Non-pigmented ciliary epithelial cell (primary cell): ENCODE data around the gene RASL10A.
A peak's percentile ranks its signal among the peaks of the same experiment; 100 is the strongest.
"Not testable (repeated sequence)": the region's sequence is repeated elsewhere in the genome, so short reads cannot be mapped to it uniquely, and the experiment has no call there.

Experiments used
- DNase-seq: peaks from one replicate; pipeline ENCODE4 v3.0.0-alpha.2; 2010; ENCODE audit warnings: low read depth

The RASL10A gene, protein sequence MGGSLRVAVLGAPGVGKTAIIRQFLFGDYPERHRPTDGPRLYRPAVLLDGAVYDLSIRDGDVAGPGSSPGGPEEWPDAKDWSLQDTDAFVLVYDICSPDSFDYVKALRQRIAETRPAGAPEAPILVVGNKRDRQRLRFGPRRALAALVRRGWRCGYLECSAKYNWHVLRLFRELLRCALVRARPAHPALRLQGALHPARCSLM

DNA sequence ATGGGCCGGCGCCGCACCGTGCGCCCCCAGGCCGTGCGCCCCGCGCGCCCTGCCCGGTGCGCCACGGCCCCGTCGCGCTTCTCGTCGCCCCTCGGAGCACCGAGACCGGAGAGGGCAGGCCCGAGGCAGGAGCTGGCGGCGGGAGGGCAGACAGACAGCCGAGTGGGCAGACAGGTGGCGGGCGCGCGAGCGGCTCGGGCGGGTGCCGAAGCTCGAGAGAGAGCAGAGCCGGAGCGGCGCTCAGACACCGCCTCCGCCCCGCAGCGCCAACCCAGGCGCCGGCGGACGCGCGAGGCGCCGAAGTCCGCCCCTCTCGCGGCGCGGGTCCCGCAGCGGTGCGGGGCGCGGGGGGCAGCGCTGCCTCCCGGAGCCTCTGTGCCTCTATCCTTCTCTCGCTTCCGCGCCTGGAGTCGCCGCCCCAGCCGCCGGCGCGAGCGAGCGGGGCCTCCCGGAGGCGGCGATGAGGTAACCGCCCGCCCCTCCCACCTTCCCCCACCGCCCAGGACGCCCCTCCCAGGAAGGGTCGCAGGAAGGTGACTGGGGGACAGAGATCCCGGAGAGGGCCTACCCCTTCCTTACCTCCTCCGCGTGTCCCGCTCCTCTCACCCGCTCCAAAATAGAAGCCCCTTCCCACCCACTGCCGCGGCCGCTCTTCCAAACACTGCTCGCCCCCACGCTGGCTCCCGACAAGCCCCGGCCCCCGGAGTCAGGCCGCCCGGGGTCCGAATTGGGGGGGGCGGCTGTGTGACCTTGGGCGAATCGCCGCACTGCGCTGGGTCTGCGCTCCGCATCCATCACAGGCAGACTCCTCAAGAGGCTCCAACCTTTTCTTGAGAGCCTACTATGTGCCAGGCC lies at the start of gene RASL10A:
Gene RASL10A, minus strand, starts transcription at position 412 of the 855 bp plus-strand sequence. CDS start 451 bp downstream, outside the sequence.
- DNase-seq: no peak

DNA sequence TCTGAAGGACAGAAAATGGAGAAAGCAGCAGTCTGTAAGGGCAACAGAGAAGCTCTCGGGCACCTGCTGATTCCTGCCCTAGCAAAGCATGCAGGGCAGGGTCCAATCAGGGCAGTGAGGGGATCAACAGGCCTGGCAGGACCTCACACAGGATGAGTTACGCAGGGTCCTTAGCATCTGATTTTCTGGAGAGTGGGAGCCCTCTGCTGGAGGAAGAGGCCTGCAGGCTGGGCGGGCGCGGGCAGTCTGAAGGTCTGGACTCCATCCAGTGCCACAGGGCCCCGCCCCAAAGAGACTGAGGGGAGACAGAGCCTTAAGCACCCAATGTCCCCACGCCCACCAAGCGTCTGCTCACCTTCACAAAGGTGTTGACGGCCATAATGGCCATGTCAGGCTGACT lies 44.0 kb upstream of the RASL10A start:
- no peak for DNase-seq

- not testable (repeated sequence) for DNase-seq
Observed at GRCh38 chr22:29357193-29357890, 41.8 kb upstream of the RASL10A start.

DNA sequence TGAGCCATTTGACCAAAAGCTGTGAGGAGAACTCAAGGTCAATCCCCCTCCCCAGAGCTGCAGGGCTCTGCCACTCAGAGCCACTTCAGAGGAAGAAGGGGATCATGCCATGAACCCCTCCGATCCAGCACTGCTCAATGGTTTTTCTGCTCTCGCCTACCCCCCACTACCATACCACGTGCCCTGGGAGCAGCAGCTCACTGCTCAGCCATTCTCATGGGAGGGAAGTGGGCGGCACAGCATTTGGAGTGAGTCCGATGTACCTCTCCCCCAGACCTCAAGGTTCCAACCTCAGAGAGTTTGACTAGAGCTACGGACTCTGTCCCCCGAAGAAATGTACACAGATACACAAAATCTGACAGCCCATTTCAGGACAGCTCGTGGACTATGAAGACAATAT lies 38.4 kb upstream of the RASL10A start:
- DNase-seq: no peak

GRCh38 chr22:29353286-29353685 lies 37.8 kb upstream of the RASL10A start:
- DNase-seq: no peak

DNA sequence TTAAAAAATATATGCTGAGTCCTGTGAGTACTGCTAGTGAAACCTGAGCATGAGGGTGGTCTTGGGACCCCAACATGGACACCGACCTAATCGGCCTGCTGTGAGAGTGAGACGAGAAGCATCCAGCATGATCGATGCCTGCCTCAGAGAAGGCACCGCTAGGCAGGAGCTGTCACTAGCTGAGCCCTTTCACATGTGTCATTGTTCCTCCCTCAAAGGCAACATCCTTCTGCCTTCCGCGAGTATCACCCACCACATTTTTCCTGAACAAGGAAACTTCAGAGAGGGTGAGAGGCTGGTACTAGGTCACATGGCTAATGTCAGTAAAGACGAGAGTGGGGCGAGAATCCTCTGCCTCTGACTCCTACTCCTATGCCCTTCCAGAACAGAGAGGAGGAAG lies 37.3 kb upstream of the RASL10A start:
- DNase-seq: no peak

GRCh38 chr22:29351891-29352290 lies 36.4 kb upstream of the RASL10A start:
- DNase-seq: no peak

- no peak for DNase-seq
Observed at GRCh38 chr22:29351042-29351441, 35.5 kb upstream of the RASL10A start.

DNA sequence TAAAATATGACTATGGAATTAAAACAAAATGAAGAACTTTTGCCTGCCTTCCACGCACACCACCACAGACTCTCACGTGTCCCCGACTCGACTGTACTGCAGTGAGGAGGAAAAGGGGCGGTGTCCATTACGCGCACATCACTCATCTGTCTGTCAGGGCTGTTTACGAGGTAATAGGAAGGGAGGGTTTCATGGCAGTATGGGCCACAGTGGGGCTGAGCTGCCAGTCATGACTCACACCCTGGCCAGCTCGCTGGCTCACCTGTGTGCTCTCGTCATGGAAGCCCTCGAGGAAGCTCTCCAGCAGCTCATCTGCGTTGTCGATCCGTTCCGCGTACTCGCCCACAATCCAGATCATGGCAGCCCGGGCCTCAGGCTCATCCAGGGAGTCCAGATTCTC lies 33.5 kb upstream of the RASL10A start:
- no peak for DNase-seq

DNA sequence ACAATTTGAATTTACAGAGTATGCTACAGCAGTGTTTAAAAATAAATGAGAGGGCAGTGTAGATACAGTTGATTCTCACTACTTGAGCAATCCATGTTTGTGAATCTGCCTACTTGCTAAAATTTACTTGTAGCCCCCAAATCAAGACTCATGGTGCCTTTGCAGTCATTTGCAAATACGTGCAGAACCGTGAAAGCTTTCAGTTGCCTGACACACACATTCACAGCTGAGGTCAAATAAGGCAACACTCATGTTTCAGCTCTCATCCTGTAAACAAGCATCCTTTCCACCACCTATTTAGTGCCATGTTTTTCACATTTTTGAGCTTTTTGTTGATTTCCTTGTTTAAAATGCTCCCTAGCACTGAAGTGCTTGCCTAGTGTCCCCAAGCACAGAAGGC lies 32.5 kb upstream of the RASL10A start:
- DNase-seq: no peak

DNA sequence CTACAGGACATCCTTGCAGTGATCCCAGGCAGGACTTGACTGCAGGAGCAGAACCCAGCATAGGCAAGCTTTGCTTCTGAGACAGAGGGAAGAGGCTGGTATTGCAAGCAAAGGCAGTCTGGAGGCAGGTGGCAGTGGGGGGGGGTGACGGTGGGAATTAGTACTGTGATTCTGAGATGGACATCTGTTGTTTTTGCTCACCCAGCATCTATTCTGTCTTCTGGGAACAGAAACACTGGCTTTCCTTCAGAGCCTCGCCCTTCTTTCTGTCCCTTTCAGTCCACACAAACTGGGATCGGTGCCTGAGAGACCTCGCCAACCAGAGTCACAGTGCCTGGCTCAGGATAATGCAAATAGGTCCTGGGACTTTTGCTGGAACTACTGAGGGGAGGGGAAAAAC lies 31.2 kb upstream of the RASL10A start:
- DNase-seq: no peak

GRCh38 chr22:29345932-29346331 lies 30.4 kb upstream of the RASL10A start:
- DNase-seq: no peak

GRCh38 chr22:29344889-29345288 lies 29.4 kb upstream of the RASL10A start:
- not testable (repeated sequence) for DNase-seq

- DNase-seq: peak; percentile 87
Observed at GRCh38 chr22:29344137-29344536, 28.6 kb upstream of the RASL10A start.

- no peak for DNase-seq
Observed at GRCh38 chr22:29343313-29343805, 27.9 kb upstream of the RASL10A start.

DNA sequence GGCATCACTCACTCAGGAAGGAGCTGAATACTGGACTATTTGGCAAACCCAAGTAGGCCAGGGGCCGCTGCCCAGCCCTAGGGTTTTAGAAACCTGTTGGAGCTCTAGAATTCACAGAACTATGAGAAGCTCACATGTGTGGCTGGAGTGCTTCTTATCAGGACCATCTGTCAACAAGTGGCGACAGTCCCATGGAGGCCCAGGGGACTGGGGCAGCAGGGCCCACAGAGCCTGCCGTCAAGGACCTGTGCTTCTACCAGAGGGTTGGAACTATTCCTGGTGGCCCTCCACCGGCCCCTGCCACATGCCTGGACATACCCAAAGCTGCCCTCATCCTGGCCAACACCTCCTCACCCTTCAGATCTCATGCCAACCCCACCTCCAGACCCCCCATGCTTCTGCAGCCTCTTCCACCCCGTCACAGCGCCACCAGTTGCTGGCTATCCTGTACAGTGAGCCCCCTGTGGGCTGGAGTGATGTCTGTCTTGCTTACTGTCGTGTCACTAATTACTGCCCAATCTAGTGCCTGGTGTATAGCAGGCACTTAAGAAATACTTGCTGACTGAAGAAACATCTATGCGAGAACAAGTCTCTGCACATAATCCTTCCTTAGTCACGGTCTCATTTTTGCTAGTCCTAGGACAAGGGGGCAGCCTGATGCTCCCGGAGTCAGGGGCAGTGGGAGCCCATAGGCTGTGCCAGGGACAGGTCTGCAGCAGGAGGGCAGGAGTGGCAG lies 27.2 kb upstream of the RASL10A start:
- DNase-seq: no peak

GRCh38 chr22:29342177-29342576 lies 26.7 kb upstream of the RASL10A start:
- no peak for DNase-seq

DNA sequence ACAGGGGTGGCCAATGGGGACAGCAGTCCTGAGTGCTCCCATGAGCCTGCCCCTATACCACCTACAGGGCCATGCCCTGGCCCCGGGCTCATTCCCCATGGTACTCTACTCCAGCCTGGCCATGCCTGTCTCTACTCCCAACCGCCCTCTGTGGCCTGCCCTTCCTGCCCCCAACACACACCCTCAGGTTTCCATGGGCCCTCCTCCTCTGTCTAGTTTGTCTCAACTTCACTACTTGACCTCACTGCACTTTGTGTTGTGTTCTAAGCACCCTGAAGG lies 26.3 kb upstream of the RASL10A start:
- no peak for DNase-seq

DNA sequence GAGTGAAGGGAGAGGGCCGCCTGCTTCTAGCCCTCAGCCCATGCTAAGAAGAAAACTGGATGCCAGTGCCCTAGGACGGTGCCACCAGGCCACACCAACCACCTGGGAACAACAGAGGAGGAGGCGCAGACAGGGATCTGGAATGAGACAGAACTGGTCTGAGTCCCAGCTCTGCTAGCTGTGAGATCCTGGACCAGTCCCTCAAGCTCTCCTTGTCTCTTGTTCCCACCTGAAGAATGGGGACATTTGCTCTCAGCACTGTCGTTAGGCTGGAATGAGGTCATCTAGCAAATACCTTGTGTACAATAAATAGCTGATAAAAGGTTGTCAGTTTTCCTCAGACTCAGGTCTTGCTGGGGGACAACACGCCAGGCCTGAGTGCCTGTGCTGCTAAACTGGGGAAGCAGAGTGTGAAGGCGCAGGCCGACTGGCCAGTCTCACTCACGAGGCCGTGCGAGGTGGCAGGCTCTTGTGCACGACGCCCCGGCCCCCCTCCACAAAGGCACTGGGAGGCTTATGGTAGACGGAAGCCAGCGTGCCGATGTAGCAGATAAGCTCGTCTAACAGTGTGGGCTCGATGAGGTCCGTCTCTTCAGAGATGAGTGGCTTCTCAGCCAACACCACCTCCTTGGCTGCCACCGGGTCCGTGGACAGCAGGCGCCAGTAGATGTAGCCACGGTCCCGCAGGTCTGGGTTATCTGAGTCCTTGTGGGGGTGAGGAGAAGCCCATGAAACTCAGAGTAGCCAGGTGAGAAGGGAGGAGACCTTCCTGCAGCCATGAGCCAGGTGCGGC lies 25.8 kb upstream of the RASL10A start:
- no peak for DNase-seq

DNA sequence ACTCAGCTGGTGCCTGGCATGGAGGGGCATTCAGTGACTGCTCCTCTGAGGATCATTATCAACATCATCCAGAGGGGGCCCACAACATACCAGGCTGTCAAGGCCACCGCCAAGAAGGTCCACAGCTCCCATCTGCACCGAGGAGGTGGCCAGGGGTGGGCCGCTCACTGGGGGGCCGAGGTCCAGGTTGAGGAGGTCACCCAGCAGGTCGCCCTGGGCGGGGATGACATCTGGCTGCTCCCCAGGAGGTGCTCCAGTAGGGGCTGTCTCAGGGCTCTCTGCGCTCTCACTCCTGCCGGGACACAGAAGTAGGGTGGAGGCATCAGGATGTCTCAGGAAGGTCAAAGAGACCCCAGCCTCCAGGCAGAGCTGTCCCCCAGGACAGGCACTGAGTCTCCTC lies 25.1 kb upstream of the RASL10A start:
- no peak for DNase-seq

GRCh38 chr22:29339381-29340235 lies 24.1 kb upstream of the RASL10A start:
- no peak for DNase-seq
